ENCODE measurements around the gene SYT17.

Gene SYT17

DNA sequence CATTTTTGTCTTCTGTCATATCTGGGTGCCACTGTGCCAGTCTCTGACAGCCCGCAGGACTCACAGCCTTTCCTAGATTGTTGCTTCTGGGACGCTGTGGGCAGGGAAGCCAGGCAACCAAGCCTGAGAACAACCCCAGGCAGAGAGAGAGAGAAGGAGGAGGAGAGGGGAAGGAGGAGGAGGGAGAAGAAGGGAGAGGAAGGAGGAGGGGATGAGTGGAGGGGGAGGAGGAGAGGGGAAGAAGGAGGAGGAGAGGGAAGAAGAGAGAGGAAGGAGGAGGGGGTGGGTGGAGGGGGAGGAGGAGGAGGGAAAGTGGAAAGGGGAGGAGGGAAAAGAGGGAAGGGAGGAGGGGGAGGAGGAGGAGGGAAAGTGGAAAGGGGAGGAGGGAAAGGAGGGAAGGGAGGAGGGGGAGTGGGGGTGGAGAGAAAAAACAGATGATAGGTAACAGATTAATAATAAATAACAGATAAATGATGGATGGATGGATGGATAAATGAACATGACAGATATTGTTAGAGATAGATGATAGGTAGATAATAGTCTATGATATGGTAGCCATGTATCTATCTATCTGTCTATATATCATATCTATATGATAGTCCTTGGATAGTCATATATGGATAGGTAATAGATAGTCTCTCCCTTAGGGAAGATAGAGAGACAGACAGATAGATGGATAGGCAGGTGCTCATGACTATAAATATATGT is 146.8 kb downstream of the SYT17 start:
- H3K27ac ChIP-seq (ENCODE audit: extremely low read depth, low read depth, low read length), result no peak overlapping the region
- no peaks in the 10 kb centered on the region for H3K4me1 ChIP-seq (ENCODE audit: control insufficient read depth, insufficient read depth, low read length)
- no peaks in the 10 kb centered on the region for H3K9me3 ChIP-seq (ENCODE audit: control insufficient read depth, insufficient read depth, low read depth, low read length)
- H3K36me3 ChIP-seq (ENCODE audit: control insufficient read depth in 2 of 2, insufficient read depth in 1 of 2, low read length in 2 of 2), result no peaks in the 10 kb centered on the region
- H3K4me3 ChIP-seq (ENCODE audit: low read depth, low read length), result no peak overlapping the region
- ChIA-PET POLR2A (no interaction called here), CTCF (no interaction called here)
- TF ChIP-seq ZNF529 (tag by site-specific recombination; IDR thresholded peaks at IDR 0.05; ENCODE audit: insufficient replicate concordance), result no peak
- TF ChIP-seq ZNF302 (tag by site-specific recombination; IDR thresholded peaks at IDR 0.05; ENCODE audit: low read depth), result no peak
- peak; percentile 91 for TF ChIP-seq EGR2 (tag by site-specific recombination; IDR thresholded peaks at IDR 0.05; ENCODE audit: low read depth)
- no peak for TF ChIP-seq HOXA7 (CRISPR knock-in tag; IDR thresholded peaks at IDR 0.05; ENCODE audit: borderline replicate concordance)
- TF ChIP-seq ZFP3 (tag by site-specific recombination; IDR thresholded peaks at IDR 0.05; ENCODE audit: low read depth), result no peak
- TF ChIP-seq PBX3 (CRISPR knock-in tag; IDR thresholded peaks at IDR 0.05), result no peak
- TF ChIP-seq, protein P1, sequence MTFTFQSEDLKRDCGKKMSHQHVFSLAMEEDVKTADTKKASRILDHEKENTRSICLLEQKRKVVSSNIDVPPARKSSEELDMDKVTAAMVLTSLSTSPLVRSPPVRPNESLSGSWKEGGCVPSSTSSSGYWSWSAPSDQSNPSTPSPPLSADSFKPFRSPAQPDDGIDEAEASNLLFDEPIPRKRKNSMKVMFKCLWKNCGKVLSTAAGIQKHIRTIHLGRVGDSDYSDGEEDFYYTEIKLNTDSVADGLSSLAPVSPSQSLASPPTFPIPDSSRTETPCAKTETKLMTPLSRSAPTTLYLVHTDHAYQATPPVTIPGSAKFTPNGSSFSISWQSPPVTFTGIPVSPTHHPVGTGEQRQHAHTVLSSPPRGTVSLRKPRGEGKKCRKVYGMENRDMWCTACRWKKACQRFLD (tag by site-specific recombination; IDR thresholded peaks at IDR 0.05), result no peak
- TF ChIP-seq ZFHX2 (tag by site-specific recombination; conservative IDR thresholded peaks at IDR 0.05), result peak; percentile 44
- TF ChIP-seq, protein P2, sequence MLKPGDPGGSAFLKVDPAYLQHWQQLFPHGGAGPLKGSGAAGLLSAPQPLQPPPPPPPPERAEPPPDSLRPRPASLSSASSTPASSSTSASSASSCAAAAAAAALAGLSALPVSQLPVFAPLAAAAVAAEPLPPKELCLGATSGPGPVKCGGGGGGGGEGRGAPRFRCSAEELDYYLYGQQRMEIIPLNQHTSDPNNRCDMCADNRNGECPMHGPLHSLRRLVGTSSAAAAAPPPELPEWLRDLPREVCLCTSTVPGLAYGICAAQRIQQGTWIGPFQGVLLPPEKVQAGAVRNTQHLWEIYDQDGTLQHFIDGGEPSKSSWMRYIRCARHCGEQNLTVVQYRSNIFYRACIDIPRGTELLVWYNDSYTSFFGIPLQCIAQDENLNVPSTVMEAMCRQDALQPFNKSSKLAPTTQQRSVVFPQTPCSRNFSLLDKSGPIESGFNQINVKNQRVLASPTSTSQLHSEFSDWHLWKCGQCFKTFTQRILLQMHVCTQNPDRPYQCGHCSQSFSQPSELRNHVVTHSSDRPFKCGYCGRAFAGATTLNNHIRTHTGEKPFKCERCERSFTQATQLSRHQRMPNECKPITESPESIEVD (tag by site-specific recombination; IDR thresholded peaks at IDR 0.05), result no peak
- no peak for TF ChIP-seq ZNF513 (tag by site-specific recombination; IDR thresholded peaks at IDR 0.05)
- TF ChIP-seq ZNF560 (tag by site-specific recombination; IDR thresholded peaks at IDR 0.05; ENCODE audit: borderline replicate concordance), result no peak
- TF ChIP-seq ZNF645 (tag by site-specific recombination; IDR thresholded peaks at IDR 0.05), result no peak

GRCh38 chr16:19315889-19316433 is 147.9 kb downstream of the SYT17 start:
- ChIA-PET CTCF (no interaction called here), POLR2A (no interaction called here)
- H3K27ac ChIP-seq (ENCODE audit: extremely low read depth, low read depth, low read length), result no peak overlapping the region
- no peaks in the 10 kb centered on the region for H3K9me3 ChIP-seq (ENCODE audit: control insufficient read depth, insufficient read depth, low read depth, low read length)
- no peaks in the 10 kb centered on the region for H3K4me1 ChIP-seq (ENCODE audit: control insufficient read depth, insufficient read depth, low read length)
- H3K4me3 ChIP-seq (ENCODE audit: low read depth, low read length), result no peak overlapping the region
- no peak for TF ChIP-seq ZNF544 (tag by site-specific recombination; IDR thresholded peaks at IDR 0.05)
- peak; percentile 94 for TF ChIP-seq ZNF335 (tag by site-specific recombination; conservative IDR thresholded peaks at IDR 0.05)
- TF ChIP-seq SP3 (tag by site-specific recombination; IDR thresholded peaks at IDR 0.05), result no peak
- no peak for TF ChIP-seq ZNF416 (tag by site-specific recombination; IDR thresholded peaks at IDR 0.05)
- TF ChIP-seq ZFHX2 (tag by site-specific recombination; conservative IDR thresholded peaks at IDR 0.05), result peak; percentile 73
- no peak for TF ChIP-seq ZNF114 (tag by site-specific recombination; IDR thresholded peaks at IDR 0.05)
- no peak for TF ChIP-seq ZNF132 (tag by site-specific recombination; IDR thresholded peaks at IDR 0.05; ENCODE audit: borderline replicate concordance)
- TF ChIP-seq KLF10 (tag by site-specific recombination; IDR thresholded peaks at IDR 0.05), result no peak
- 0 out of 2 replicates have a peak, but pooled peaks have one; percentile 47 for TF ChIP-seq ZBTB21 (tag by site-specific recombination; IDR thresholded peaks at IDR 0.05)
- TF ChIP-seq GLIS1 (tag by site-specific recombination; IDR thresholded peaks at IDR 0.05), result no peak
- H3K36me3 ChIP-seq (ENCODE audit: control insufficient read depth in 2 of 2, insufficient read depth in 1 of 2, low read length in 2 of 2), result no peaks in the 10 kb centered on the region
